ENCODE data around the gene ADAMTS14. TPM values are rescaled to one million over a fixed set of nuclear protein-coding genes. Genes with fewer than 3 reads are reported as not detected.

ADAMTS14 gene
- total RNA-seq, 2 experiments from 2014 or later = 0.03 TPM; not detected in 1

GRCh38 chr10:70780772-70781171, 108.5 kb downstream of the ADAMTS14 start:
- H3K27ac ChIP-seq (ENCODE audit: low read depth, low read length, poor library complexity, severe bottlenecking) = no peak overlapping the region
- no peaks in the 10 kb centered on the region for H4K20me1 ChIP-seq (ENCODE audit: insufficient read depth, low read length)
- TF ChIP-seq CTCF (conservative IDR thresholded peaks at IDR 0.05; ENCODE audit: low read length) = no peak
- no peak for TF ChIP-seq EZH2phosphoT487 (IDR thresholded peaks at IDR 0.05; ENCODE audit: borderline replicate concordance, low read depth, low read length)
- intact Hi-C loops (cut with micrococcal nuclease; ENCODE audit: unreplicated experiment) = no loop called here
- no peaks in the 10 kb centered on the region for H3K9me3 ChIP-seq (ENCODE audit: low read length)
- no peak overlapping the region for H3K4me2 ChIP-seq (ENCODE audit: low read length)
- no peaks in the 10 kb centered on the region for H3K9me2 ChIP-seq (ENCODE audit: insufficient read depth, low read length)
- no peaks in the 10 kb centered on the region for H3K4me1 ChIP-seq (ENCODE audit: insufficient read depth, low read length, poor library complexity, severe bottlenecking)
- BruUV-seq (replicated peaks) = no TSS peak
- no peak overlapping the region for H3K4me3 ChIP-seq (ENCODE audit: low read depth, low read length, poor library complexity, severe bottlenecking)
- ChIA-PET CTCF (ENCODE audit: unreplicated experiment) (no interaction called here), POLR2A (no interaction called here)
- DNase-seq (ENCODE audit: low spot score) = no peak
- no peaks in the 10 kb centered on the region for H3K36me3 ChIP-seq (ENCODE audit: insufficient read depth, low read length)
- no peak overlapping the region for H2AFZ ChIP-seq (ENCODE audit: low read length)
- H3K79me2 ChIP-seq (ENCODE audit: insufficient read depth, low read depth, low read length) = no peaks in the 10 kb centered on the region

- Histone ChIP-seq H3K79me2 (ENCODE audit: insufficient read depth, low read depth, low read length) (no peaks in the 10 kb centered on the region), H4K20me1 (ENCODE audit: insufficient read depth, low read length) (no peaks in the 10 kb centered on the region), H3K27ac (ENCODE audit: low read depth, low read length, poor library complexity, severe bottlenecking) (no peak overlapping the region), H3K36me3 (ENCODE audit: insufficient read depth, low read length) (no peaks in the 10 kb centered on the region), H3K4me2 (ENCODE audit: low read length) (no peak overlapping the region), H2AFZ (ENCODE audit: low read length) (no peak overlapping the region), H3K9me3 (ENCODE audit: low read length) (no peaks in the 10 kb centered on the region), H3K9me2 (ENCODE audit: insufficient read depth, low read length) (no peaks in the 10 kb centered on the region), H3K4me1 (ENCODE audit: insufficient read depth, low read length, poor library complexity, severe bottlenecking) (no peaks in the 10 kb centered on the region), H3K4me3 (ENCODE audit: low read depth, low read length, poor library complexity, severe bottlenecking) (no peak overlapping the region)
- TF ChIP-seq CTCF (conservative IDR thresholded peaks at IDR 0.05; ENCODE audit: low read length) = no peak
- no peak for TF ChIP-seq EZH2phosphoT487 (IDR thresholded peaks at IDR 0.05; ENCODE audit: borderline replicate concordance, low read depth, low read length)
- ChIA-PET POLR2A (interaction anchor here (0.6 kb wide), 1 partner anchor 99 kb away, joined by 4 read pairs; no protein-coding TSS in a partner anchor), CTCF (ENCODE audit: unreplicated experiment) (no interaction called here)
- no TSS peak for BruUV-seq (replicated peaks)
- no peak for DNase-seq (ENCODE audit: low spot score)
- intact Hi-C loops (cut with micrococcal nuclease; ENCODE audit: unreplicated experiment) = no loop called here
These were observed 109.2 kb downstream of the ADAMTS14 start for GRCh38 chr10:70781461-70782051.

GRCh38 chr10:70782086-70782745, 109.9 kb downstream of the ADAMTS14 start:
- intact Hi-C loops (cut with micrococcal nuclease; ENCODE audit: unreplicated experiment) = no loop called here
- no peak for DNase-seq (ENCODE audit: low spot score)
- TF ChIP-seq EZH2phosphoT487 (IDR thresholded peaks at IDR 0.05; ENCODE audit: borderline replicate concordance, low read depth, low read length) (no peak), CTCF (conservative IDR thresholded peaks at IDR 0.05; ENCODE audit: low read length) (no peak)
- Histone ChIP-seq H2AFZ (ENCODE audit: low read length) (no peak overlapping the region), H3K36me3 (ENCODE audit: insufficient read depth, low read length) (no peaks in the 10 kb centered on the region), H3K9me2 (ENCODE audit: insufficient read depth, low read length) (no peaks in the 10 kb centered on the region), H3K4me3 (ENCODE audit: low read depth, low read length, poor library complexity, severe bottlenecking) (no peak overlapping the region), H3K4me2 (ENCODE audit: low read length) (no peak overlapping the region), H3K27ac (ENCODE audit: low read depth, low read length, poor library complexity, severe bottlenecking) (no peak overlapping the region), H4K20me1 (ENCODE audit: insufficient read depth, low read length) (no peaks in the 10 kb centered on the region), H3K4me1 (ENCODE audit: insufficient read depth, low read length, poor library complexity, severe bottlenecking) (no peaks in the 10 kb centered on the region), H3K79me2 (ENCODE audit: insufficient read depth, low read depth, low read length) (no peaks in the 10 kb centered on the region), H3K9me3 (ENCODE audit: low read length) (no peaks in the 10 kb centered on the region)
- ChIA-PET POLR2A (interaction anchor here (0.6 kb wide), 1 partner anchor 98 kb away, joined by 4 read pairs; no protein-coding TSS in a partner anchor), CTCF (ENCODE audit: unreplicated experiment) (no interaction called here)
- no TSS peak for BruUV-seq (replicated peaks)

All from OCI-LY7 (cell line).